HG02678 (cell line): Measurements from ENCODE around the gene FAM110D.

Experiments used
- ATAC-seq: cut with Tn5 transposase; IDR thresholded peaks from one replicate; pipeline ENCODE4 v1.9.1; 2021; ENCODE audit warnings: mild to moderate bottlenecking, moderate library complexity; ENCODE audit not compliant: unreplicated experiment

FAM110D gene

GRCh38 chr1:26184086-26184485, 25.2 kb downstream of the FAM110D start:
- ATAC-seq: no peak

- ATAC-seq: no peak
Measured at GRCh38 chr1:26184883-26185282, 26.0 kb downstream of the FAM110D start.

- no peak for ATAC-seq
Measured at GRCh38 chr1:26187882-26188281, 29.0 kb downstream of the FAM110D start.

GRCh38 chr1:26188477-26188876, 29.6 kb downstream of the FAM110D start:
- no peak for ATAC-seq

GRCh38 chr1:26189331-26189730, 30.5 kb downstream of the FAM110D start:
- no peak for ATAC-seq

GRCh38 chr1:26189751-26190275, 30.9 kb downstream of the FAM110D start:
- ATAC-seq: no peak

- ATAC-seq: no peak
Measured at GRCh38 chr1:26190373-26190987, 31.6 kb downstream of the FAM110D start, which contains the start of gene CATSPER4. CATSPER4 (plus strand) TSS chr1:26190602; CDS start chr1:26190628, 26 bp downstream.

- ATAC-seq: no peak
Measured at GRCh38 chr1:26191739-26192138, 32.9 kb downstream of the FAM110D start.

- no peak for ATAC-seq
Measured at GRCh38 chr1:26195805-26196204, 36.9 kb downstream of the FAM110D start.

GRCh38 chr1:26197301-26197700, 38.4 kb downstream of the FAM110D start:
- no peak for ATAC-seq

- ATAC-seq: no peak
Measured at GRCh38 chr1:26197813-26198212, 38.9 kb downstream of the FAM110D start.

GRCh38 chr1:26200413-26200812, 41.5 kb downstream of the FAM110D start:
- no peak for ATAC-seq

GRCh38 chr1:26203642-26204318, 44.9 kb downstream of the FAM110D start:
- ATAC-seq: no peak

GRCh38 chr1:26210147-26210870, 51.4 kb downstream of the FAM110D start:
- no peak for ATAC-seq

- ATAC-seq: no peak
Measured at GRCh38 chr1:26212726-26213125, 53.8 kb downstream of the FAM110D start.

- ATAC-seq: no peak
Measured at GRCh38 chr1:26213335-26213905, 54.5 kb downstream of the FAM110D start.
